Parathyroid adenoma (tissue), 2 donors: ENCODE data around the gene ACTRT3.

Source experiments
- H2AFZ ChIP-seq: fragments of 300-600 bp; sonication (generic); one replicate; pipeline ENCODE4 v1.7.0; 2017; ENCODE audit warnings: antibody characterized with exemption, mild to moderate bottlenecking
- H3K27ac ChIP-seq: fragments of 300-600 bp; sonication (generic); one replicate; pipeline ENCODE4 v1.7.0; 2017
- H3K27me3 ChIP-seq: fragments of 300-600 bp; sonication (generic); one replicate; pipeline ENCODE4 v1.7.0; 2017; ENCODE audit warnings: low read length; ENCODE audit not compliant: control insufficient read depth, insufficient read depth
- H3K36me3 ChIP-seq: fragments of 300-600 bp; sonication (generic); one replicate; pipeline ENCODE4 v1.7.0; 2017; ENCODE audit warnings: low read length; ENCODE audit not compliant: control insufficient read depth, insufficient read depth
- H3K4me1 ChIP-seq: fragments of 300-600 bp; sonication (generic); one replicate; pipeline ENCODE4 v1.7.0; 2017; ENCODE audit warnings: control low read depth
- H3K4me2 ChIP-seq: fragments of 300-600 bp; sonication (generic); one replicate; pipeline ENCODE4 v1.7.0; 2017; ENCODE audit warnings: low read length
- H3K4me3 ChIP-seq: fragments of 300-600 bp; sonication (generic); one replicate; pipeline ENCODE4 v1.7.0; 2017; ENCODE audit warnings: low read depth, low read length
- H3K79me2 ChIP-seq: fragments of 300-600 bp; sonication (generic); one replicate; pipeline ENCODE4 v1.7.0; 2017; ENCODE audit warnings: control low read depth
- H3K9ac ChIP-seq: fragments of 300-600 bp; sonication (generic); one replicate; pipeline ENCODE4 v1.7.0; 2017; ENCODE audit warnings: mild to moderate bottlenecking
- H3K9me3 ChIP-seq: fragments of 300-600 bp; sonication (generic); one replicate; pipeline ENCODE4 v1.7.0; 2017; ENCODE audit warnings: low read length; ENCODE audit not compliant: control insufficient read depth
- CTCF ChIP-seq: fragments of 300-600 bp; sonication (generic); IDR thresholded peaks from one replicate; pipeline ENCODE4 v1.7.0; 2017; ENCODE audit warnings: antibody characterized with exemption, mild to moderate bottlenecking
- donor health status: primary hyperparathyroidism.

Gene ACTRT3

GRCh38 chr3:169787120-169787519 is 17.8 kb upstream of the ACTRT3 start:
- H3K36me3 ChIP-seq = no peaks in the 10 kb centered on the region
- peaks cover 3% of the 10 kb centered on the region for H3K4me1 ChIP-seq
- no peaks in the 10 kb centered on the region for H3K27me3 ChIP-seq
- TF ChIP-seq CTCF = no peak
- no peak overlapping the region for H3K4me3 ChIP-seq
- no peak overlapping the region for H3K4me2 ChIP-seq
- H3K9me3 ChIP-seq = no peaks in the 10 kb centered on the region
- no peaks in the 10 kb centered on the region for H3K79me2 ChIP-seq
- H3K27ac ChIP-seq = no peak overlapping the region
- H2AFZ ChIP-seq = no peak overlapping the region
- no peak overlapping the region for H3K9ac ChIP-seq

- no peaks in the 10 kb centered on the region for H3K4me1 ChIP-seq
- TF ChIP-seq CTCF = no peak
- no peaks in the 10 kb centered on the region for H3K9me3 ChIP-seq
- H3K9ac ChIP-seq = no peak overlapping the region
- no peak overlapping the region for H2AFZ ChIP-seq
- H3K4me2 ChIP-seq = no peak overlapping the region
- peaks cover 3% of the 10 kb centered on the region for H3K79me2 ChIP-seq
- no peak overlapping the region for H3K27ac ChIP-seq
- no peaks in the 10 kb centered on the region for H3K27me3 ChIP-seq
- H3K4me3 ChIP-seq = no peak overlapping the region
- H3K36me3 ChIP-seq = no peaks in the 10 kb centered on the region
Measured at GRCh38 chr3:169781209-169781855, 12.0 kb upstream of the ACTRT3 start.

- Histone ChIP-seq H2AFZ (no peak overlapping the region), H3K4me3 (no peak overlapping the region), H3K27me3 (no peaks in the 10 kb centered on the region), H3K4me2 (no peak overlapping the region), H3K4me1 (no peaks in the 10 kb centered on the region), H3K27ac (no peak overlapping the region), H3K9me3 (no peaks in the 10 kb centered on the region), H3K79me2 (peaks cover 3% of the 10 kb centered on the region), H3K36me3 (no peaks in the 10 kb centered on the region), H3K9ac (no peak overlapping the region)
- no peak for TF ChIP-seq CTCF
Measured at GRCh38 chr3:169780742-169781141, 11.4 kb upstream of the ACTRT3 start.

GRCh38 chr3:169777822-169778221 is 8.5 kb upstream of the ACTRT3 start:
- Histone ChIP-seq H3K9ac (no peak overlapping the region), H2AFZ (no peak overlapping the region), H3K79me2 (peaks cover 12% of the 10 kb centered on the region), H3K9me3 (no peaks in the 10 kb centered on the region), H3K27ac (no peak overlapping the region), H3K4me3 (no peak overlapping the region), H3K36me3 (no peaks in the 10 kb centered on the region), H3K4me1 (peaks cover 6% of the 10 kb centered on the region), H3K4me2 (no peak overlapping the region), H3K27me3 (no peaks in the 10 kb centered on the region)
- TF ChIP-seq CTCF = no peak

- TF ChIP-seq CTCF = no peak
- Histone ChIP-seq H3K27me3 (no peaks in the 10 kb centered on the region), H3K36me3 (no peaks in the 10 kb centered on the region), H3K4me2 (peak overlapping the region; percentile 84), H3K4me3 (peak overlapping the region; percentile 93), H3K9ac (no peak overlapping the region), H2AFZ (no peak overlapping the region), H3K4me1 (peaks cover 6% of the 10 kb centered on the region), H3K9me3 (no peaks in the 10 kb centered on the region), H3K27ac (peak overlapping the region; percentile 99), H3K79me2 (peaks cover 10% of the 10 kb centered on the region)
Measured at GRCh38 chr3:169774186-169774585, 4.8 kb upstream of the ACTRT3 start.
